ENCODE measurements around the gene ING1.

GRCh38 chr13:110712081-110712848 is 1.2 kb upstream of the ING1 start:
- TF ChIP-seq CTCF (conservative IDR thresholded peaks at IDR 0.05; ENCODE audit: low read length): no peak
- TF ChIP-seq EZH2phosphoT487 (IDR thresholded peaks at IDR 0.05; ENCODE audit: borderline replicate concordance): no peak

Data from Loucy (cell line).